ENCODE results near the gene CEP128. TPM values are rescaled to one million over a fixed set of nuclear protein-coding genes. Genes with fewer than 3 reads are reported as not detected.

The CEP128 gene
- total and polyA plus RNA-seq, 2 donors from 2014 or later = 0.43 to 9.0 TPM

DNA sequence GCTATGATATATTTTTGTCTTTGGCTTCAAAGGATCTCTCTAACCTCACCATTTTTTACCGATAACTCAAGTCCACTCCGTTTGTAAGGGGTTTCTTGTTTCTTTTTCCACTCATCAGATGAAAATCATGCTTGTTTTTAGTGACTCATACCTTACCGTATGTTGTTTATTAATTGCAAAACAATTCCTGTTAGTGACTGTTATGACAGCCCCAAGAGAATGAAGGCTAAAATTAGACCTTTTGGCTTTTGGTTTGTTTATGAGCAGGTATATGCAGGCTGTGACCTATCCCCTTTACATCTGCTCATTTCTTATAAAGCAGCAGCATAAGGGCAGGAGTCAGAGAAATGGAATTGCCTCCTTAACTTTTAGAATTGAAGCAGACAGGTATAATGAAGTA is 319.8 kb downstream of the CEP128 start:
- DNase-seq = no peak
- no peak overlapping the region for H3K4me3 ChIP-seq (ENCODE audit: low read length in 3 of 3)
- no peaks in the 10 kb centered on the region for H3K27me3 ChIP-seq (ENCODE audit: control insufficient read depth, insufficient read depth, low read length)
- TF ChIP-seq, protein P1, sequence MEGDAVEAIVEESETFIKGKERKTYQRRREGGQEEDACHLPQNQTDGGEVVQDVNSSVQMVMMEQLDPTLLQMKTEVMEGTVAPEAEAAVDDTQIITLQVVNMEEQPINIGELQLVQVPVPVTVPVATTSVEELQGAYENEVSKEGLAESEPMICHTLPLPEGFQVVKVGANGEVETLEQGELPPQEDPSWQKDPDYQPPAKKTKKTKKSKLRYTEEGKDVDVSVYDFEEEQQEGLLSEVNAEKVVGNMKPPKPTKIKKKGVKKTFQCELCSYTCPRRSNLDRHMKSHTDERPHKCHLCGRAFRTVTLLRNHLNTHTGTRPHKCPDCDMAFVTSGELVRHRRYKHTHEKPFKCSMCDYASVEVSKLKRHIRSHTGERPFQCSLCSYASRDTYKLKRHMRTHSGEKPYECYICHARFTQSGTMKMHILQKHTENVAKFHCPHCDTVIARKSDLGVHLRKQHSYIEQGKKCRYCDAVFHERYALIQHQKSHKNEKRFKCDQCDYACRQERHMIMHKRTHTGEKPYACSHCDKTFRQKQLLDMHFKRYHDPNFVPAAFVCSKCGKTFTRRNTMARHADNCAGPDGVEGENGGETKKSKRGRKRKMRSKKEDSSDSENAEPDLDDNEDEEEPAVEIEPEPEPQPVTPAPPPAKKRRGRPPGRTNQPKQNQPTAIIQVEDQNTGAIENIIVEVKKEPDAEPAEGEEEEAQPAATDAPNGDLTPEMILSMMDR (IDR thresholded peaks at IDR 0.05; ENCODE audit: borderline replicate concordance, extremely low read depth, insufficient read depth) = no peak
- H3K27ac ChIP-seq (ENCODE audit: low read depth in 2 of 2, low read length in 2 of 2) = no peak overlapping the region
- peaks cover 0 to 2% (median 0%) of the 10 kb centered on the region in 3 donors for H3K9me3 ChIP-seq (ENCODE audit: control insufficient read depth in 2 of 3, insufficient read depth in 1 of 3, low read length in 3 of 3)
- no peak overlapping the region for H3K9ac ChIP-seq (ENCODE audit: low read length in 3 of 3)
- no peaks in the 10 kb centered on the region for H3K36me3 ChIP-seq (ENCODE audit: control insufficient read depth in 2 of 3, insufficient read depth in 3 of 3, low read length in 3 of 3)
- no peak for FAIRE-seq
- intact Hi-C loops (cut with DNase I) = no loop called here
- H3K4me1 ChIP-seq (ENCODE audit: control insufficient read depth in 2 of 3, insufficient read depth in 2 of 3, low read depth in 1 of 3, low read length in 3 of 3) = no peaks in the 10 kb centered on the region

DNA sequence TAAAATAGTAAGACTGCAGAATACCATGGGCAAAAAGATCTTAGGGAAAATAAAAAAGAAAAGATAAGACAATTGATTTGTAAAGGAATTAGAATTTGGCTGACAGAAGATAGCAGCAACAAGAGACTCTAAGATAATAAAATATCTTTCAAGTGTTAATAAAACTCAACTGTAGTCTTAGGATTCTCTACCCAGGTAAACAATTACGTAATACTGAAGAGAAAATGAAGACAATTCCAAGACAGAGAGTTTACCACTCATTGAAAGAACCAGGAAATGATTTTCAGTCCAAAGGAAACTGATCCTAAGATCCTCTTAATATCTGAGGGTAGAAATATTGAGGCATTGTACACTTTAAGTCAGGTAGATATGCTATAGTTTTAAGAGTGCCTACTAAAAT is 321.1 kb downstream of the CEP128 start:
- Histone ChIP-seq H3K9me3 (ENCODE audit: control insufficient read depth in 2 of 3, insufficient read depth in 1 of 3, low read length in 3 of 3) (peaks cover 0 to 2% (median 0%) of the 10 kb centered on the region in 3 donors), H3K36me3 (ENCODE audit: control insufficient read depth in 2 of 3, insufficient read depth in 3 of 3, low read length in 3 of 3) (no peaks in the 10 kb centered on the region), H3K27ac (ENCODE audit: low read depth in 2 of 2, low read length in 2 of 2) (no peak overlapping the region), H3K27me3 (ENCODE audit: control insufficient read depth, insufficient read depth, low read length) (no peaks in the 10 kb centered on the region), H3K4me1 (ENCODE audit: control insufficient read depth in 2 of 3, insufficient read depth in 2 of 3, low read depth in 1 of 3, low read length in 3 of 3) (no peaks in the 10 kb centered on the region), H3K4me3 (ENCODE audit: low read length in 3 of 3) (no peak overlapping the region), H3K9ac (ENCODE audit: low read length in 3 of 3) (no peak overlapping the region)
- TF ChIP-seq, protein P1 (IDR thresholded peaks at IDR 0.05; ENCODE audit: borderline replicate concordance, extremely low read depth, insufficient read depth) = no peak
- FAIRE-seq = no peak
- intact Hi-C loops (cut with DNase I) = no loop called here
- no peak for DNase-seq

DNA sequence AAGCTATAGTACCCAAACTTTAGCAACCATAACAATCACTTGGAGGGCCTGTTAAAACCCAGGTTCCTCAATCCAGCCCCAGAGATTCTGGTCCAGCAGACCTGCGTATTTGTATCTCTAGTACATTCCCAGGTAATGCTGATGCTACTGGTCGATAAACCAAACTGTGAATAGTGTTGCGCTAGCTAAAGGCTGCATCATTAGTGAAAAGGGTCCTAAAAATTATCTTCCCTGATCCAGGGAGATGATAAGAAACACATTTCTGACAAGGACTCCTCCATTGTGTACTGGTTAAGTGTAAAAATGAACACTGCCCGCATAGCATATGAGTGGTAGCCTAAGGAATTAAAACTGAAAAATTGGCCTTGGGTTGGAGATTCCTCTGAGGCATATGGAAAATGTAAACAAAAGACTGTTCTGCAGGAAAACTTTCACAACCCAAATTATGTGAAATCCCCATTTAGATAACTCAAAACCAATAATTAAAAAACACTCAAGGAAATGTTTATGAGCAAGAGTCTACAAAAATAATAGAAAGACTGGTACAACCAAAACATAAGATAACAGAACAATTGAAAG is 322.7 kb downstream of the CEP128 start:
- H3K4me1 ChIP-seq (ENCODE audit: control insufficient read depth in 2 of 3, insufficient read depth in 2 of 3, low read depth in 1 of 3, low read length in 3 of 3) = no peaks in the 10 kb centered on the region
- H3K27me3 ChIP-seq (ENCODE audit: control insufficient read depth, insufficient read depth, low read length) = no peaks in the 10 kb centered on the region
- DNase-seq (no peak), FAIRE-seq (no peak)
- peaks cover 0 to 2% (median 0%) of the 10 kb centered on the region in 3 donors for H3K9me3 ChIP-seq (ENCODE audit: control insufficient read depth in 2 of 3, insufficient read depth in 1 of 3, low read length in 3 of 3)
- H3K9ac ChIP-seq (ENCODE audit: low read length in 3 of 3) = no peak overlapping the region
- TF ChIP-seq, protein P1 (IDR thresholded peaks at IDR 0.05; ENCODE audit: borderline replicate concordance, extremely low read depth, insufficient read depth) = no peak
- H3K36me3 ChIP-seq (ENCODE audit: control insufficient read depth in 2 of 3, insufficient read depth in 3 of 3, low read length in 3 of 3) = no peaks in the 10 kb centered on the region
- H3K27ac ChIP-seq (ENCODE audit: low read depth in 2 of 2, low read length in 2 of 2) = no peak overlapping the region
- no peak overlapping the region for H3K4me3 ChIP-seq (ENCODE audit: low read length in 3 of 3)
- intact Hi-C loops (cut with DNase I) = no loop called here

DNA sequence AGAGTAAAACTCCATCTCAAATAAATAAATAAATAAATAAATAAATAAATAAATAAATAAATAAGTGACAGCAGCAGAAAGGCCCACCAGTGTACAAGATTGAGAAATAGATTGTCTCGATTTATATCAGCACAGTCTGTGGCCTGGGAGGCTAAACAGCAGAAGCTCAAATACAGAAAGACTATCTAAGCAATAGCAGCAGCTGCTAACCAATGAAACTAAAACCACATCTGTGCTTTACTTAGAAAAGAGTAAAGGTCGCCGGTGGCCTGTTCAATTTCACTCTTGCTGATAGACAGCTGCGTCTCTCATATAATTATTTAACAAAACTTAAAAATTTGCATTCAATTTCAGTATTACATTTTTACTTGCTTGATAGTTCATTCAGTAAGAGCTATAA is 325.7 kb downstream of the CEP128 start:
- Histone ChIP-seq H3K27me3 (ENCODE audit: control insufficient read depth, insufficient read depth, low read length) (no peaks in the 10 kb centered on the region), H3K27ac (ENCODE audit: low read depth in 2 of 2, low read length in 2 of 2) (no peak overlapping the region), H3K9ac (ENCODE audit: low read length in 3 of 3) (no peak overlapping the region), H3K36me3 (ENCODE audit: control insufficient read depth in 2 of 3, insufficient read depth in 3 of 3, low read length in 3 of 3) (no peaks in the 10 kb centered on the region), H3K4me1 (ENCODE audit: control insufficient read depth in 2 of 3, insufficient read depth in 2 of 3, low read depth in 1 of 3, low read length in 3 of 3) (no peaks in the 10 kb centered on the region), H3K4me3 (ENCODE audit: low read length in 3 of 3) (no peak overlapping the region), H3K9me3 (ENCODE audit: control insufficient read depth in 2 of 3, insufficient read depth in 1 of 3, low read length in 3 of 3) (no peaks in the 10 kb centered on the region)
- intact Hi-C loops (cut with DNase I) = no loop called here
- DNase-seq (no peak), FAIRE-seq (no peak)
- TF ChIP-seq, protein P1 (IDR thresholded peaks at IDR 0.05; ENCODE audit: borderline replicate concordance, extremely low read depth, insufficient read depth) = no peak
